HG03565 (cell line): ENCODE measurements around the gene METTL8.

Experiments used
- ATAC-seq: cut with Tn5 transposase; IDR thresholded peaks from one replicate; pipeline ENCODE4 v1.9.1; 2021; ENCODE audit warnings: mild to moderate bottlenecking, moderate library complexity; ENCODE audit not compliant: unreplicated experiment

Gene METTL8

DNA sequence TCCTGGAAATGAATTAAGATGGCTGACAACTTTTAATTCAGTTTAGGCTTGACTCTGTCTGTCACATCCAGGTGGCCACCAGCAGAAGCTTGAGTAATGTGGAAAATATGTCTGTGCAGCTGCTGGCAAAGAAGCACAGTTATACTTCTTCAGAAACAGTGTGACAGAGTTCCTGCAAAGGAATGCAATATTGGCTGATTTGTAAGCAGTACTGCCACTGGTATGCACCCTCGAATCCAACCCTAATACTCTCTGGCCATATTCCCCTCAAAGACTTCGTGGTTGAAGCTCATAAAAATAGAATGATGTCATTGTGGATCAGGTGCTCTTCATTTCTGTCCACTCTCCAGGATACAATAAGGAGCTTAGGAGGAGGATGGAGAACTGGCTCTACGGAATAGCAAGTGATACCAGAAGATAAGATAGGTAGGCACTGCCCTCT, 86.2 kb downstream of the METTL8 start:
- no peak for ATAC-seq

GRCh38 chr2:171346723-171347557, 86.8 kb downstream of the METTL8 start:
- ATAC-seq, result no peak

DNA sequence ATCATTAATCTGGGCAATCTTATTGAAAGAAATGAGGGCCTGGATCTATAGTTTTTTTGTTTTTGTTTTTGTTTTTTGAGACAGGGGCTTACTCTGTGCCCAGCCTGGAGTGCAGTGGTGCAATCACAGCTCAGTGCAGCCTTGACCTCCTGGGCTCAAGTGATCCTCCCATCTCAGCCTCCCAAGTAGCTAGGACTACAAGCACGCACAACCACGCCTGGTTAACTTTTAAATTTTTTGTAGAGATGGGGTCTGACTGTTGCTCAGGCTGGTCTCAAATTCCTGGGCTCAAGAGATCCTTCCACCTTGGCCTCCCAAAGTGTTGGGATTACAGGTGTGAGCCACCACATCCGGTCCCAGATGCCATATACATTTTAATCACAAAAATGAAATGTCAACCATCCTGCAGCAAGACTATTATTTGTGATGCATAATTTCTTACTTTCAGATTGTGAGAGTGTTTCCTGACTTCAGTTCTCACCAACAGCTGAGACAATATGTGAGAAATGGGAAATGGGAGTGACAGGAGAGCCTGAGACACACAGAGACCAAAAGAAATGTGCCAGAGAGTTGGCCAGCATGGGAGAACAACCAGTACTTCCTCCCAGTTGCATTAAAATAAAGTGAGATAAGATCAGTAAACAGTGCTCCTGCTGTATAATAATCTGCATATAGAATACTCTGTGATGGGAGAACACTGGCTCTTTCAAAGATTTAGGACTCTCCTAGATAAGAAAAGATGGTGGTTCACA, 87.6 kb downstream of the METTL8 start:
- no peak for ATAC-seq

GRCh38 chr2:171344182-171344581, 89.6 kb downstream of the METTL8 start:
- no peak for ATAC-seq

- ATAC-seq, result no peak
Observed at GRCh38 chr2:171342067-171342413, 91.8 kb downstream of the METTL8 start.

DNA sequence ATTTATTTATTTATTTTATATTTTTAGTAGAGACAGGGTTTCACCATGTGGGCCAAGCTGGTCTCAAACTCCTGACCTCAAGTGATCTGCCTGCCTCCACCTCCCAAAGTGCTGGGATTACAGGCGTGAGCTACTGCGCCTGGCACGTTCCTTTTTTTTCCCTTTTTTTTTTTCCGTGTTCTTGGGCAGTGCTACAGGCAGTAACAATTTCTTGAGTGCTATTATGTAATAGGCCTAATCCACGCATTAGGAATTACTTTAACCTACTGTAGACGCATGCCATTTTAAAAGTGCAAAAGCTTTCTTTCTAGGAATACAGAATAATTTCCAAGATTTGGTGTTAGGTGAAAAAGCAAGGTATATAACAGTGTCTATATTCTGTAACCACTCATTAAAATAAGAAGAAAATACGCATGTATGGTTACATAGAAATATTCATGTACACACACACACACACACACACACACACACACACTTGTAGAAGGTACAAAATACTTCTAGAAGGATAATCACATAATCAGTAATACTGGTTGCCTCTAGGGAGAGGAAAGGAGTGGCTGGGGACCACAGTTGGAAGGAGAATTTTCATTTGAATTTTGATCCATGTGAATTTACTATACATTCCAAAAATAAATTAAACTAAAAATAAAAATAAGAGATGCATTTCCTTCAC, 92.3 kb downstream of the METTL8 start:
- ATAC-seq, result no peak

- no peak for ATAC-seq
Observed at GRCh38 chr2:171334946-171335345, 98.8 kb downstream of the METTL8 start.

GRCh38 chr2:171334171-171334570, 99.6 kb downstream of the METTL8 start:
- no peak for ATAC-seq

- ATAC-seq, result no peak
Observed at GRCh38 chr2:171330155-171330956, 103.4 kb downstream of the METTL8 start.

- ATAC-seq, result no peak
Observed at GRCh38 chr2:171327043-171327496, 106.7 kb downstream of the METTL8 start.

DNA sequence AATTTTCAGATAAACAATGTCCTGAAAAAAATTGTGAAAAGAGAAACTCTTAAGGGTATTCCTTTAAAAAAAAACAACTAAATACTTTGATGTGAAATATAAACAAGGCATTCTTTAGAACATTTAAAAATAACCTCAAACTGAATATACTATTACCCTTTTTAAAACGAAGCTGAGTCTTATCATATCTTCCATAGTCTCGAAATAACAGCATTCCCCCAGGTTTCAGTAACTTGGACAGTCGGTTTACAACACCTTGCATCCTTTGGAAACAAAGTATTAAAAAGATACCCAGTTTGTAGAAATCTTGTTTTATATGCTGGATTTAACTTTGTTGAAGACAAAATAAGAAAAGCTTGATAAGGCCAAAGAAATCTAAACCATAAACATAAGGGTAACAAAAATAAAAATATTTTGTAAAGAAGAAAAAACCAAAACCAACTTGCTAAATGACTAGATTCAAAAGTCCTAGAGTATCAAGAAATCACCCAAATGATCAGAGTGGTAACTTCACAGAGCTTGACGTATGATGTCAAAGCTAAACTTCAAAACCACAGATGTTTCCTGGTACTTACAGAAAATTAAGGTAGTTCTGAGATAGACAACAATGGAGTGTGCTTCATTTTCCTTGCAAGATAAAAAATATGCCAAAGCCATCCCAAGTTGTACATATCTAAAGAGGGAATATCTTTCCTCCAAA, 107.8 kb downstream of the METTL8 start:
- peak; percentile 55 for ATAC-seq

DNA sequence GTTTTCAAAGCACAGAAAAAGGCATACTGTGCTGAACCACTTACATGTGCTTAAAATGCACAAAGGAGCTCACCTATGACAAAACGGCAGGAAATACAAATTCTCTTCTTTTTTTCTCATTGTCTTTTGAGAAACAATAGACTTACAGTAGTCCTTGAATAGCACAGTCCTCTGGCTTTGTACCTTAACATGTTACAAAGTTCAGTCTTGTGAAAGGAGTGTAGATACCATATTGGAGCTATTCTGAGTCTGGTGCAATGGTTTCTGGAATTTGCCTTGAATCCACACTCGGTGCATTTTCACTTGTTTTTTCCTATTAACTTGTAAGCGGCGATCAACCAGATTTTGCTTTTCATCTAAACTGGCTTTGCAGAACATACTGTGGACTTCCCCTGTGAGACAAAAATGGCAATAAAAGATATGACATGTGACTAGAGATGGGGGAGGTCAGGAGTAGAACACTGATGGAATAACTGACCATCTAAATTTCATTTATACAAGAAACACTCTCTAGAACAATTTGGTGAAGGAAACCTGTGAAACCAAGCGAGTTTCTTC, 109.7 kb downstream of the METTL8 start:
- peak; percentile 20 for ATAC-seq

DNA sequence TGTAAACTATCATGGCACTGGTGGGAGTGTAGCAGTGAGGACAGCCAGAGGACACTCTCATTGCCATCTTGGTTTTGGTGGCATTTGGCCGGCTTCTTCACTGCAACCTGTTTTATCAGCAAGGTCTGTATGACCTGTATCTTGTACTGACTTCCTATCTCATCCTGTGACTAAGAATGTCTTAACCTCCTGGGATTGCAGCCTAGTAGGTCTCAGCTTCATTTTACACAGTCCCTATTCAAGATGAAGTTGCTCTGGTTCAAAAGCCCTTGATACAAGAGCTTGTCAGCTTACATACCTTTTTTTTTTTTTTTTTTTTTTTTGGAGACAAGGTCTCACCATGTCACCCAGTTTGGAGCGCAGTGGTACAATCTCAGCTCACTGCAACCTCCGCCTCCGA, 110.9 kb downstream of the METTL8 start:
- no peak for ATAC-seq

GRCh38 chr2:171320731-171321130, 113.1 kb downstream of the METTL8 start:
- no peak for ATAC-seq

- ATAC-seq, result peak; percentile 24
Observed at GRCh38 chr2:171320208-171320621, 113.6 kb downstream of the METTL8 start.

DNA sequence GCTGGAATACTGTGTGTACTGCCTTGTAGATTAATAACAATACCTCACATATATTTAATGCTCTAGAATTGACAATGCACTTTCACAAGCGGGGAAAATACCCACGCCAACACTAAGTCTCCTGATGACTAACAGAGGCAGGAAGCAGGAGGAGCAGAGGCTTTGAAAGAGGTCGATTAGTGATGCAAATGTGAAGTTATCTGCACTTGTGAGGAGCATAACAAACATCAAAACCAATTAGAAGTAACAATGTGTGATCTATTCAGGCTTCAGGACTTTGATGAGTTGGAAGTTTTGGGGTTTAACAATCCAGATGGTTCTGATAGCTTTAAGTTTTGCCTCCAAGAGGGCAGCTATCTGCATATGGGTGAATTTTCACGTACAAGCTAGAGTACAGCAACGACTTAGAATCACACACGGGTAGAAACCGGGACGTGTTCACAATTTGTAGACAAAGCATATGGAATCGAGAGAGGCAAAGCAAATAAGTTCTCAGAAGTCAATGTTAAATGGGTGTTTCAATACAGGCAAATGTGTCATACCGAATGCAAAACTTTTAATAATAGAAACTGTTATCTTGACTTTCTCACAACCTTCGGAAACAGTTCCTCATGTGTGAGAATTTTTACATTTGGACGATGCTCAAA, 114.5 kb downstream of the METTL8 start:
- ATAC-seq, result peak; percentile 39

- no peak for ATAC-seq
Observed at GRCh38 chr2:171318463-171318934, 115.3 kb downstream of the METTL8 start.

GRCh38 chr2:171317492-171318125, 116.2 kb downstream of the METTL8 start:
- ATAC-seq, result peak; percentile 27
